Lower leg skin (tissue), 3 donors: Measurements from ENCODE around the gene IGSF21.

Experiments used
- POLR2A ChIP-seq, 2 donors: fragments of 450-650 bp; IDR thresholded peaks; one replicate each; pipeline ENCODE4 v1.6.1; 2016 to 2017; ENCODE audit warnings: antibody characterized with exemption in 2 of 2, mild to moderate bottlenecking in 1 of 2, moderate library complexity in 1 of 2
- TF ChIP-seq, protein P1 (sequence below), 3 donors: fragments of 450-650 bp; IDR thresholded peaks; one replicate each; pipeline ENCODE4 v1.5.1; 2016; ENCODE audit warnings: antibody characterized with exemption in 3 of 3, mild to moderate bottlenecking in 3 of 3, moderate library complexity in 2 of 3

DNA sequence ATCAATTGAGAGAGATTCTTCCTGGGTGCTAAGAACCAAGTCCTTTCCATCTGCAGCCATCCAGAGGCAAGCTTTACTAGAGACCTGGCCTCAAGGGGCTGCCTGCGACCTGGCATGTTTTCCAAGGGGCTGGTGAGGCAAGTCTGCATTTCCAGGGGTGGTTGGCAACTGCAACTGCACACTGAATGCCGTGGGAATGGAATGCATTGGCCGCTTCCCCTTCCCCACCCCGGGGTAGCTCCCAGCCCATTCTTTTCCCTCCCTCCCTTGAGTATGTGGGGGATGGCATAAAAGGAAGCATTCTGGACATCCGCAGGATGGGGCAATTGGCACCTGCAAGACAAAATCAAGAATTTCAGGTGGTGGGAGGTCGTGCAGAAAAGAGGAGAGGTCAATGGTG lies 155.1 kb downstream of the IGSF21 start:
- TF ChIP-seq, protein P1, sequence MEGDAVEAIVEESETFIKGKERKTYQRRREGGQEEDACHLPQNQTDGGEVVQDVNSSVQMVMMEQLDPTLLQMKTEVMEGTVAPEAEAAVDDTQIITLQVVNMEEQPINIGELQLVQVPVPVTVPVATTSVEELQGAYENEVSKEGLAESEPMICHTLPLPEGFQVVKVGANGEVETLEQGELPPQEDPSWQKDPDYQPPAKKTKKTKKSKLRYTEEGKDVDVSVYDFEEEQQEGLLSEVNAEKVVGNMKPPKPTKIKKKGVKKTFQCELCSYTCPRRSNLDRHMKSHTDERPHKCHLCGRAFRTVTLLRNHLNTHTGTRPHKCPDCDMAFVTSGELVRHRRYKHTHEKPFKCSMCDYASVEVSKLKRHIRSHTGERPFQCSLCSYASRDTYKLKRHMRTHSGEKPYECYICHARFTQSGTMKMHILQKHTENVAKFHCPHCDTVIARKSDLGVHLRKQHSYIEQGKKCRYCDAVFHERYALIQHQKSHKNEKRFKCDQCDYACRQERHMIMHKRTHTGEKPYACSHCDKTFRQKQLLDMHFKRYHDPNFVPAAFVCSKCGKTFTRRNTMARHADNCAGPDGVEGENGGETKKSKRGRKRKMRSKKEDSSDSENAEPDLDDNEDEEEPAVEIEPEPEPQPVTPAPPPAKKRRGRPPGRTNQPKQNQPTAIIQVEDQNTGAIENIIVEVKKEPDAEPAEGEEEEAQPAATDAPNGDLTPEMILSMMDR (IDR thresholded peaks at IDR 0.05): no peak
- TF ChIP-seq POLR2A (IDR thresholded peaks at IDR 0.05): no peak
